T-helper 17 cell (primary cell): Measurements from ENCODE around the gene GPX4. TPM values are rescaled to one million over a fixed set of nuclear protein-coding genes. Genes with fewer than 3 reads are reported as not detected.
A peak's percentile ranks its signal among the peaks of the same experiment; 100 is the strongest.

Experiments
- ATAC-seq: fragments of 150-1000 bp; cut with Tn5 transposase; 2 replicates; pipeline ENCODE4 v1.10.0; 2021; ENCODE audit warnings: mild to moderate bottlenecking, moderate library complexity
- DNase-seq, 3 donors: peaks; one replicate each; pipeline versions ENCODE4 v3.0.0 to v3.0.0-alpha.2; 2020 to 2021
- H3K9me3 ChIP-seq: one replicate; pipeline ENCODE4 v1.7.0; 2013; ENCODE audit warnings: low read length, mild to moderate bottlenecking; ENCODE audit not compliant: control insufficient read depth, poor library complexity, severe bottlenecking
- H3K27ac Mint-ChIP-seq: one replicate; pipeline ENCODE4 v1.8.0; 2022; ENCODE audit warnings: mild to moderate bottlenecking, moderate library complexity, mixed read lengths
- H3K27me3 Mint-ChIP-seq: one replicate; pipeline ENCODE4 v1.8.0; 2022; ENCODE audit warnings: mixed read lengths
- H3K36me3 Mint-ChIP-seq: one replicate; pipeline ENCODE4 v1.8.0; 2022; ENCODE audit warnings: low read depth, mixed read lengths
- H3K4me1 Mint-ChIP-seq: one replicate; pipeline ENCODE4 v1.8.0; 2022; ENCODE audit warnings: mild to moderate bottlenecking, mixed read lengths
- H3K4me3 Mint-ChIP-seq: one replicate; pipeline ENCODE4 v1.8.0; 2022; ENCODE audit warnings: mild to moderate bottlenecking, moderate library complexity, mixed read lengths
- total RNA-seq, 4 donors: library from RNA in 2 of 4; stranded (reverse) in 2 of 4; gene quantifications; one replicate each; pipeline ENCODE4 v1.2.3 and lab custom pipeline; 2022 to 2026

GPX4 gene
- total RNA-seq, 2 donors from 2014 or later, result 184 to 187 TPM

GRCh38 chr19:1093811-1094553 is 9.8 kb upstream of the GPX4 start:
- no peak for ATAC-seq
- no peaks in the 10 kb centered on the region for H3K9me3 ChIP-seq
- H3K27me3 Mint-ChIP-seq, result no peaks in the 10 kb centered on the region
- peak overlapping the region; percentile 97 for H3K27ac Mint-ChIP-seq
- peak overlapping the region; percentile 97 for H3K4me3 Mint-ChIP-seq
- H3K4me1 Mint-ChIP-seq, result peaks cover 27% of the 10 kb centered on the region
- DNase-seq, result no peak
- no peaks in the 10 kb centered on the region for H3K36me3 Mint-ChIP-seq

GRCh38 chr19:1094655-1094977 is 9.2 kb upstream of the GPX4 start:
- DNase-seq, result no peak
- H3K4me1 Mint-ChIP-seq, result peaks cover 27% of the 10 kb centered on the region
- H3K4me3 Mint-ChIP-seq, result peak overlapping the region; percentile 97

GRCh38 chr19:1094978-1095701 is 8.7 kb upstream of the GPX4 start, which contains the start of gene POLR2E:
POLR2E (minus strand) TSS chr19:1095375; CDS start chr19:1095315, 60 bp downstream.
- DNase-seq (peak; percentile 98 to 99 (median 99)), ATAC-seq (peak; percentile 91)
- no peaks in the 10 kb centered on the region for H3K9me3 ChIP-seq
- Mint-ChIP-seq H3K27me3 (no peaks in the 10 kb centered on the region), H3K36me3 (no peaks in the 10 kb centered on the region), H3K4me1 (peaks cover 30% of the 10 kb centered on the region), H3K4me3 (peak within 1 kb of the TSS; percentile 97), H3K27ac (peak within 1 kb of the TSS; percentile 97)

More at GRCh38 chr19:1094655-1094977, 9.2 kb upstream of the GPX4 start:
- Mint-ChIP-seq H3K27ac (peak overlapping the region; percentile 97), H3K27me3 (no peaks in the 10 kb centered on the region), H3K36me3 (no peaks in the 10 kb centered on the region)
- no peak for ATAC-seq
- H3K9me3 ChIP-seq, result no peaks in the 10 kb centered on the region

GRCh38 chr19:1097810-1098176 is 6.0 kb upstream of the GPX4 start:
- Mint-ChIP-seq H3K27me3 (no peaks in the 10 kb centered on the region), H3K4me3 (no peak overlapping the region), H3K4me1 (peaks cover 36% of the 10 kb centered on the region), H3K36me3 (no peaks in the 10 kb centered on the region), H3K27ac (peak overlapping the region; percentile 91)
- DNase-seq (no peak), ATAC-seq (no peak)
- no peaks in the 10 kb centered on the region for H3K9me3 ChIP-seq

GRCh38 chr19:1098177-1099051 is 5.4 kb upstream of the GPX4 start:
- Mint-ChIP-seq H3K36me3 (no peaks in the 10 kb centered on the region), H3K27ac (peak overlapping the region; percentile 91), H3K4me3 (peak overlapping the region; percentile 10), H3K4me1 (peaks cover 35% of the 10 kb centered on the region), H3K27me3 (no peaks in the 10 kb centered on the region)
- DNase-seq (no peak), ATAC-seq (no peak)
- no peaks in the 10 kb centered on the region for H3K9me3 ChIP-seq

GRCh38 chr19:1101337-1101698 is 2.5 kb upstream of the GPX4 start:
- Mint-ChIP-seq H3K36me3 (no peaks in the 10 kb centered on the region), H3K4me1 (peaks cover 21% of the 10 kb centered on the region), H3K4me3 (peak overlapping the region; percentile 12), H3K27ac (peak overlapping the region; percentile 81), H3K27me3 (no peaks in the 10 kb centered on the region)
- DNase-seq (no peak), ATAC-seq (no peak)
- H3K9me3 ChIP-seq, result no peaks in the 10 kb centered on the region

- no peaks in the 10 kb centered on the region for H3K27me3 Mint-ChIP-seq
- H3K27ac Mint-ChIP-seq, result peak overlapping the region; percentile 91
- peak in 1 of 3 donors; percentile 8 for DNase-seq
- peaks cover 22% of the 10 kb centered on the region for H3K4me1 Mint-ChIP-seq
- no peaks in the 10 kb centered on the region for H3K36me3 Mint-ChIP-seq
- H3K4me3 Mint-ChIP-seq, result peak overlapping the region; percentile 55
- ATAC-seq, result no peak
- no peaks in the 10 kb centered on the region for H3K9me3 ChIP-seq
Measured at GRCh38 chr19:1102407-1103131, 1.2 kb upstream of the GPX4 start.

GRCh38 chr19:1103132-1103707 is 574 bp upstream of the GPX4 start:
- Mint-ChIP-seq H3K27ac (peak overlapping the region; percentile 91), H3K36me3 (no peaks in the 10 kb centered on the region), H3K4me1 (peaks cover 20% of the 10 kb centered on the region), H3K4me3 (peak overlapping the region; percentile 76), H3K27me3 (no peaks in the 10 kb centered on the region)
- H3K9me3 ChIP-seq, result no peaks in the 10 kb centered on the region
- ATAC-seq (no peak), DNase-seq (no peak)

GRCh38 chr19:1104311-1105007 is 665 bp downstream of the GPX4 start:
- H3K36me3 Mint-ChIP-seq, result no peaks in the 10 kb centered on the region
- H3K27ac Mint-ChIP-seq, result no peak overlapping the region
- no peaks in the 10 kb centered on the region for H3K27me3 Mint-ChIP-seq
- peak overlapping the region; percentile 80 for H3K4me3 Mint-ChIP-seq
- H3K4me1 Mint-ChIP-seq, result peaks cover 15% of the 10 kb centered on the region
- no peaks in the 10 kb centered on the region for H3K9me3 ChIP-seq
- peak; percentile 60 to 77 (median 73) for DNase-seq
- peak; percentile 55 for ATAC-seq

- ATAC-seq (no peak), DNase-seq (no peak)
- no peaks in the 10 kb centered on the region for H3K27me3 Mint-ChIP-seq
- peak overlapping the region; percentile 80 for H3K4me3 Mint-ChIP-seq
- no peaks in the 10 kb centered on the region for H3K36me3 Mint-ChIP-seq
- no peak overlapping the region for H3K27ac Mint-ChIP-seq
- H3K9me3 ChIP-seq, result no peaks in the 10 kb centered on the region
- H3K4me1 Mint-ChIP-seq, result peaks cover 12% of the 10 kb centered on the region
Measured at GRCh38 chr19:1105008-1105872, 1.4 kb downstream of the GPX4 start.
